ENCODE results near the gene SORBS1.

- no peak for TF ChIP-seq ARNTL (CRISPR knock-in tag; IDR thresholded peaks at IDR 0.05; ENCODE audit: borderline replicate concordance, low read depth)
- TF ChIP-seq ZFP30 (CRISPR knock-in tag; IDR thresholded peaks at IDR 0.05), result no peak
Measured at GRCh38 chr10:95496951-95497350, 64.2 kb downstream of the SORBS1 start.

All from SK-N-SH treated with all-trans-retinoic acid at 6 μM for 48 hours (cell line).